ENCODE data around the gene ENTPD3. TPM values are rescaled to one million over a fixed set of nuclear protein-coding genes. Genes with fewer than 3 reads are reported as not detected.

The ENTPD3 gene
- total and polyA plus RNA-seq, 5 donors from 2014 or later, result not detected

DNA sequence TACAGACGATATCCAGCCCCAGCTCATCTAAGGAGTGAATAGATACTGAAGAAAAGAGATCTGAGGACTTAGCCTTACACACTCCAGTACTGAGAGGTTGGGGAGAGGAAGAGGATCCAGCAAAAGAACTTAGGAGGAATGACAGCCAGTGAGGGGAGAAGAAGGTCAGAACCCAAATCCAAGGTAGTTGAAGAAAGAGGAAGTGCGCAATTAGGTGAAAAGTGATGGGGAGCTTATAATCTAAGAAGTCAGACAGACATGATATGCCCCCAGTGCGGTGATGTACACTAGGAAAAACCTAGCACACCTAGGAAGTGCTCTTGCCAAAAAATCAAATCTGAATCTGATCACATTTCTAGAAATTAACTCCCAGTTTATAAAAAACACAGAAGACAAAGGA lies 20.6 kb downstream of the ENTPD3 start:
- ATAC-seq (ENCODE audit: low read depth in 2 of 2) (no peak), DNase-seq (no peak)
- Histone ChIP-seq H3K4me1 (ENCODE audit: control insufficient read depth, insufficient read depth, low read length, poor library complexity, severe bottlenecking) (no peaks in the 10 kb centered on the region), H3K9me3 (ENCODE audit: control insufficient read depth in 2 of 2, low read length in 2 of 2) (no peaks in the 10 kb centered on the region), H3K27ac (ENCODE audit: insufficient read depth, low read length, poor library complexity, severe bottlenecking) (no peak overlapping the region), H3K36me3 (ENCODE audit: control insufficient read depth, insufficient read depth, low read length) (no peaks in the 10 kb centered on the region), H3K27me3 (ENCODE audit: control insufficient read depth, insufficient read depth, low read length) (no peaks in the 10 kb centered on the region), H3K4me3 (ENCODE audit: low read depth, low read length) (no peak overlapping the region)
- no peak overlapping the region for H3K4me3 Mint-ChIP-seq
- peaks cover 0 to 3% (median 0%) of the 10 kb centered on the region in 7 donors for H3K9me3 Mint-ChIP-seq
- peaks cover 7% of the 10 kb centered on the region for H3K27me3 Mint-ChIP-seq
- H3K36me3 Mint-ChIP-seq, result peaks cover 4% of the 10 kb centered on the region
- peaks cover 0 to 4% (median 0%) of the 10 kb centered on the region in 4 donors for H3K4me1 Mint-ChIP-seq
- no peak overlapping the region for H3K27ac Mint-ChIP-seq

DNA sequence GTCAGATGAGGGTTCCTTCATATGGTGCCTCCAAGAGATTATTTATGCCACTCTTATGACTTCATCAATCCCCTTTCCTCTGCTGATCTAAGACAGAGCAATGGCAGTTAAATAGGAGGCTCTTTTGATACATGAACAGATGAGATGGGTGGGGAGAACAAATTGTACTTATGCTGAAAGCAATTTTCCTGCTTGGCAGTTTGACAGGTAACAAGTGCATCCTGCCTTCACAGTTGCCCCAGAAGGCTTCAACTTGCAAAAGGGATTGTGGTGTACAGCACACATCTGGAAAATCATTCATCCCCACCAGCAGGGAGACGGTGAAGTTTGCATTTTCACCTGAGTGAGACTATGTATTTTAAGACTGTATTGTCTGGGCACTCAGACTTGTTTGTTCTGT lies 27.3 kb downstream of the ENTPD3 start:
- Histone ChIP-seq H3K36me3 (ENCODE audit: control insufficient read depth, insufficient read depth, low read length) (no peaks in the 10 kb centered on the region), H3K27ac (ENCODE audit: insufficient read depth, low read length, poor library complexity, severe bottlenecking) (no peak overlapping the region), H3K27me3 (ENCODE audit: control insufficient read depth, insufficient read depth, low read length) (no peaks in the 10 kb centered on the region), H3K9me3 (ENCODE audit: control insufficient read depth in 2 of 2, low read length in 2 of 2) (no peaks in the 10 kb centered on the region), H3K4me1 (ENCODE audit: control insufficient read depth, insufficient read depth, low read length, poor library complexity, severe bottlenecking) (no peaks in the 10 kb centered on the region), H3K4me3 (ENCODE audit: low read depth, low read length) (no peak overlapping the region)
- H3K9me3 Mint-ChIP-seq, result peaks cover 0 to 3% (median 0%) of the 10 kb centered on the region in 7 donors
- peaks cover 0 to 4% (median 0%) of the 10 kb centered on the region in 4 donors for H3K4me1 Mint-ChIP-seq
- ATAC-seq (ENCODE audit: low read depth in 2 of 2) (no peak), DNase-seq (no peak)
- H3K4me3 Mint-ChIP-seq, result no peak overlapping the region
- H3K36me3 Mint-ChIP-seq, result peaks cover 4% of the 10 kb centered on the region
- no peaks in the 10 kb centered on the region for H3K27me3 Mint-ChIP-seq
- H3K27ac Mint-ChIP-seq, result no peak overlapping the region

DNA sequence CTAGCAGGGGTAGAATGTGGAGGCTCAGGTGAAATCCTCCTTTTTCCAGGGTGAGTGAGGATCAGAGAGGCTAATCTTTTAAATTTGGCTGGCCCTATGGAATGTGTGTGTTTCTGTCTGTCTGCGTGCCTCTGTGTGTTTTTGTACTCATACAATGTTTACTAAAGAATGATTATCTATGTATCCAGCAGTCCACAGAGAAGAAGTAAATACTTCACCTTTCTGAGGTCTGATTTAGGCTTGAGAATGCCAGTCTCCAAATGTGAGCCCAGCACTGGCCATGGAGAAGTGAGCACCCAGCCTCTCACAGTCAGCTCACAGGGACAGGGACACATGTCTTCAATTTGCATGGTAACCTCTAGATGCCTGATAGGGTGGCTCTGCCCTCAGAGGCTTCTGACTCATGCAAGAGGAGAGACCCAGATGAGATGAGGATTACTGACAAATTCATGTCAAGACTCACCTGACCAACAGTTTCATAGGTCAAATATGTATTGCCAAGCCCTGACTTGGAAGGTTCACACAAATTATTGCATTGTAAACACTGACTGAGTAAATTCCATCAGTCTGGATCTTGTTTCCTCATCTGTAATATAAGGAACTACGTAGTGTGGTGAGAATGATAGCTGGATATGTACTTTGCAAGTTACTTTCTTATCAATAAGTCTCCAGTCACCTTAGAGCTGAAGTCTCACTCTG lies 31.0 kb downstream of the ENTPD3 start:
- Histone ChIP-seq H3K4me1 (ENCODE audit: control insufficient read depth, insufficient read depth, low read length, poor library complexity, severe bottlenecking) (no peaks in the 10 kb centered on the region), H3K4me3 (ENCODE audit: low read depth, low read length) (no peak overlapping the region), H3K27me3 (ENCODE audit: control insufficient read depth, insufficient read depth, low read length) (no peaks in the 10 kb centered on the region), H3K36me3 (ENCODE audit: control insufficient read depth, insufficient read depth, low read length) (no peaks in the 10 kb centered on the region), H3K9me3 (ENCODE audit: control insufficient read depth in 2 of 2, low read length in 2 of 2) (no peaks in the 10 kb centered on the region), H3K27ac (ENCODE audit: insufficient read depth, low read length, poor library complexity, severe bottlenecking) (no peak overlapping the region)
- peaks cover 0 to under 1% (median 0%) of the 10 kb centered on the region in 4 donors for H3K4me1 Mint-ChIP-seq
- no peak overlapping the region for H3K4me3 Mint-ChIP-seq
- H3K36me3 Mint-ChIP-seq, result no peaks in the 10 kb centered on the region
- H3K27ac Mint-ChIP-seq, result no peak overlapping the region
- no peak for DNase-seq
- no peaks in the 10 kb centered on the region for H3K27me3 Mint-ChIP-seq
- ATAC-seq (ENCODE audit: low read depth in 2 of 2), result no peak
- H3K9me3 Mint-ChIP-seq, result peaks cover 0 to under 1% (median 0%) of the 10 kb centered on the region in 7 donors

DNA sequence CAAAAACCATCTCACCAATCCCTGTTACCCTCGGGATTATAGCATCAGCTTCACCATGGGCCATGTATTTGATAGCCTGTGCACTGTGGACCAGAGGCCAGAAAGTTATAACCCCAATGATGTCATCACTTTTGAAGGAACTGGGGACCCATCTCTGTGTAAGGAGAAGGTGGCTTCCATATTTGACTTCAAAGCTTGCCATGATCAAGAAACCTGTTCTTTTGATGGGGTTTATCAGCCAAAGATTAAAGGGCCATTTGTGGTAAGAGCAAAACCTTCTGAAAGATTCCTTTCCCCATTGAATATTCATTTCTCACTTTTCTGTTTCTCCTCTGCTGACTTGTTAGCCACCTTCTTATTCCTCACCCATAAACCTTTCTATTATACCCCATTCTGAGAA lies 35.9 kb downstream of the ENTPD3 start:
- Mint-ChIP-seq H3K9me3 (peaks cover 0 to 3% (median 0%) of the 10 kb centered on the region in 7 donors), H3K27ac (no peak overlapping the region), H3K4me3 (no peak overlapping the region), H3K4me1 (peaks cover 0 to 3% (median 0%) of the 10 kb centered on the region in 4 donors), H3K36me3 (peaks cover 7% of the 10 kb centered on the region), H3K27me3 (no peaks in the 10 kb centered on the region)
- DNase-seq (no peak), ATAC-seq (ENCODE audit: low read depth in 2 of 2) (no peak)
- no peaks in the 10 kb centered on the region for H3K27me3 ChIP-seq (ENCODE audit: control insufficient read depth, insufficient read depth, low read length)
- H3K4me3 ChIP-seq (ENCODE audit: low read depth, low read length), result no peak overlapping the region
- H3K9me3 ChIP-seq (ENCODE audit: control insufficient read depth in 2 of 2, low read length in 2 of 2), result no peaks in the 10 kb centered on the region
- H3K36me3 ChIP-seq (ENCODE audit: control insufficient read depth, insufficient read depth, low read length), result peaks cover 4% of the 10 kb centered on the region
- H3K4me1 ChIP-seq (ENCODE audit: control insufficient read depth, insufficient read depth, low read length, poor library complexity, severe bottlenecking), result no peaks in the 10 kb centered on the region
- no peak overlapping the region for H3K27ac ChIP-seq (ENCODE audit: insufficient read depth, low read length, poor library complexity, severe bottlenecking)

DNA sequence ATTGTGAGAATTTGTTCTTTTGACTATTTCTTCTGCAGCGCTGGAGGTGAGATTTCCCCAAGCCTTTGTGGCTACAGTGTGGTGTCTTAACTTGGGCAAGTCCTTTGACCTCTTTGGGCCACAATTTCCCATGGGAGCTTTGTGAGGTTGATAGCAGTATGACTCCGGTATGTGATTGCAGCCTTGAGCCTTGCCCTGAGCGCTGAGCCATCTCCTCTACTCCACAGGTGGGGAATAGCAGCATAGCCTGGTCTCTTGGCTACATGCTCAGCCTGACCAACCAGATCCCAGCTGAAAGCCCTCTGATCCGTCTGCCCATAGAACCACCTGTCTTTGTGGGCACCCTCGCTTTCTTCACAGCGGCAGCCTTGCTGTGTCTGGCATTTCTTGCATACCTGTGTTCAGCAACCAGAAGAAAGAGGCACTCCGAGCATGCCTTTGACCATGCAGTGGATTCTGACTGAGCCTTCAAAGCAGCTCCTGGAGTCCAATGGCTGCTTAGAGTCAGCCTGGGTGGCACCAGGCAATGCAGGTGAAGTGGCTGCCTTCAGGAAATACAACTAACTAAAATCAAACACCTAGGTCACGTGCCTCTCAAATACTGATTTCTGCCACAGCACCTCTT lies 40.2 kb downstream of the ENTPD3 start:
- no peaks in the 10 kb centered on the region for H3K27me3 ChIP-seq (ENCODE audit: control insufficient read depth, insufficient read depth, low read length)
- peaks cover 7% of the 10 kb centered on the region for H3K36me3 Mint-ChIP-seq
- no peak overlapping the region for H3K27ac Mint-ChIP-seq
- ATAC-seq (ENCODE audit: low read depth in 2 of 2) (no peak), DNase-seq (no peak)
- H3K4me3 Mint-ChIP-seq, result no peak overlapping the region
- peaks cover 0 to 5% (median 0%) of the 10 kb centered on the region in 7 donors for H3K9me3 Mint-ChIP-seq
- no peak overlapping the region for H3K4me3 ChIP-seq (ENCODE audit: low read depth, low read length)
- no peak overlapping the region for H3K27ac ChIP-seq (ENCODE audit: insufficient read depth, low read length, poor library complexity, severe bottlenecking)
- H3K27me3 Mint-ChIP-seq, result peaks cover 4% of the 10 kb centered on the region
- H3K4me1 Mint-ChIP-seq, result peaks cover 0 to 3% (median 0%) of the 10 kb centered on the region in 4 donors
- H3K9me3 ChIP-seq (ENCODE audit: control insufficient read depth in 2 of 2, low read length in 2 of 2), result no peaks in the 10 kb centered on the region
- H3K36me3 ChIP-seq (ENCODE audit: control insufficient read depth, insufficient read depth, low read length), result peaks cover 4% of the 10 kb centered on the region
- no peaks in the 10 kb centered on the region for H3K4me1 ChIP-seq (ENCODE audit: control insufficient read depth, insufficient read depth, low read length, poor library complexity, severe bottlenecking)

DNA sequence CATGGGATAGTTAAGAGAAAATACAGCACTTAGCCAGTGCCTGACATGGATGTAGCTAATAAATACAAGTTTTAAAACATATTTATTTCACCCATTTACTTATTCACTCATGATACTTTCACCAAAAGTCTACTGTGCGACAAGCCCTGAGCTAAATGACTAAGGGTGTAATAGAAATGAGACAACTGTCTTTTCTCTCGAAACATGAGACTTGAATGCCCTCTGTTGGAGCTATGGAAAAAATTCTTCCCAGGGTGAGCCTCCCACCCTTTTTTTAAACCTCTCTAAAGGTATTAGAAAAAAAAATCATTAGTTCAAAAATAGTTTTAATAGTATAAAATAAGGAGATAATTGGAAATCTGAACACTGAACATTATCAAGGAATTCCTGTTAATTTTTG lies 45.8 kb downstream of the ENTPD3 start:
- no peak for DNase-seq
- Mint-ChIP-seq H3K27ac (no peak overlapping the region), H3K27me3 (peaks cover 4% of the 10 kb centered on the region), H3K4me1 (peaks cover 0 to 4% (median 0%) of the 10 kb centered on the region in 4 donors), H3K9me3 (peaks cover 0 to 3% (median 0%) of the 10 kb centered on the region in 7 donors), H3K4me3 (no peak overlapping the region), H3K36me3 (peaks cover 8% of the 10 kb centered on the region)
- Histone ChIP-seq H3K27ac (ENCODE audit: insufficient read depth, low read length, poor library complexity, severe bottlenecking) (no peak overlapping the region), H3K27me3 (ENCODE audit: control insufficient read depth, insufficient read depth, low read length) (no peaks in the 10 kb centered on the region), H3K36me3 (ENCODE audit: control insufficient read depth, insufficient read depth, low read length) (no peaks in the 10 kb centered on the region), H3K9me3 (ENCODE audit: control insufficient read depth in 2 of 2, low read length in 2 of 2) (no peaks in the 10 kb centered on the region), H3K4me3 (ENCODE audit: low read depth, low read length) (no peak overlapping the region), H3K4me1 (ENCODE audit: control insufficient read depth, insufficient read depth, low read length, poor library complexity, severe bottlenecking) (no peaks in the 10 kb centered on the region)
- no peak for ATAC-seq (ENCODE audit: low read depth in 2 of 2)

DNA sequence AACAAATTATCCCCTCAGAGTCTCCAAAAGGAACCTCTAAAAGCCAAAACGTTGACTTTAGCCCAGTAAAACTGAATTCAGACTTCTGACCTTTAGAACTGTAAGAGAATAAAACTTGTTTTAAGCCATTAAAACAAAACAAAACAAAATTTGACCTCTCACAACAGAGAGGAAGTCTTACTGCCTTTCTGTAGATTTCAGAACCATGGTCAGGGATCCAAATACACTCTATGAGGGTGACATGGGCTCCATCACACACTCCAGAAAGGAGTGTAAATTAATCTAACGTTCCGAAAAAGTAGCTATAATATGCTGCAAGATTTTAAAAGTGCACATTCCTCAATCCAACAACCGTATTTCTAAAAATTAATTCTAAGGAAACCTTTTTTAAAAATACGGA lies 50.9 kb downstream of the ENTPD3 start:
- DNase-seq, result no peak
- H3K4me1 ChIP-seq (ENCODE audit: control insufficient read depth, insufficient read depth, low read length, poor library complexity, severe bottlenecking), result no peaks in the 10 kb centered on the region
- Mint-ChIP-seq H3K27ac (no peak overlapping the region), H3K36me3 (peaks cover 17% of the 10 kb centered on the region), H3K9me3 (peaks cover 0 to 3% (median 0%) of the 10 kb centered on the region in 7 donors), H3K4me3 (no peak overlapping the region), H3K27me3 (no peaks in the 10 kb centered on the region), H3K4me1 (peaks cover 0 to 7% (median 2%) of the 10 kb centered on the region in 4 donors)
- no peak overlapping the region for H3K4me3 ChIP-seq (ENCODE audit: low read depth, low read length)
- no peaks in the 10 kb centered on the region for H3K36me3 ChIP-seq (ENCODE audit: control insufficient read depth, insufficient read depth, low read length)
- no peaks in the 10 kb centered on the region for H3K9me3 ChIP-seq (ENCODE audit: control insufficient read depth in 2 of 2, low read length in 2 of 2)
- ATAC-seq (ENCODE audit: low read depth in 2 of 2), result no peak
- no peak overlapping the region for H3K27ac ChIP-seq (ENCODE audit: insufficient read depth, low read length, poor library complexity, severe bottlenecking)
- H3K27me3 ChIP-seq (ENCODE audit: control insufficient read depth, insufficient read depth, low read length), result no peaks in the 10 kb centered on the region

DNA sequence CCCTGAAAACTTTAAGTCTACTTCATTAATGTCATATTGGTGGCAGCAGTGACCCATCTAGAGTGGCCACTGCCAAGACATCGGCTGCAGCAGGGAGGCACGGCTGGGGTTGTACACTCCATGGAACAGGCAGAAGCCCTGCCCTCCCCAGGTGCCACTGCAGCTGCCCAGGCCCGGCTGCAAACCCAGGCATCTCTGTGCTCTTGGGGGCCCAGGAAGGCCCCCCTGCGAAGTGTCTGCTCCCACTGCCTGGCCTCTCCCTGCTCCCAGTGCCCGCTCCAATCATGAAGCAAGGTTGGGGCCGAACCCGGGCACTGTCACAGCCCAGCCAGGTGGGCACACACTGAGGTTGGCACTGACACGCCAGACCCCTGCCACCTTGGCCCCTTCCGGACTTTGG lies 58.1 kb downstream of the ENTPD3 start:
- Histone ChIP-seq H3K4me1 (ENCODE audit: control insufficient read depth, insufficient read depth, low read length, poor library complexity, severe bottlenecking) (no peaks in the 10 kb centered on the region), H3K9me3 (ENCODE audit: control insufficient read depth in 2 of 2, low read length in 2 of 2) (no peaks in the 10 kb centered on the region), H3K36me3 (ENCODE audit: control insufficient read depth, insufficient read depth, low read length) (peaks cover 9% of the 10 kb centered on the region), H3K4me3 (ENCODE audit: low read depth, low read length) (no peak overlapping the region), H3K27ac (ENCODE audit: insufficient read depth, low read length, poor library complexity, severe bottlenecking) (no peak overlapping the region), H3K27me3 (ENCODE audit: control insufficient read depth, insufficient read depth, low read length) (no peaks in the 10 kb centered on the region)
- DNase-seq, result no peak
- Mint-ChIP-seq H3K36me3 (peaks cover 25% of the 10 kb centered on the region), H3K4me1 (peaks cover 0 to 8% (median 6%) of the 10 kb centered on the region in 4 donors), H3K9me3 (peaks cover 0 to 3% (median 0%) of the 10 kb centered on the region in 7 donors), H3K27ac (no peak overlapping the region), H3K4me3 (no peak overlapping the region), H3K27me3 (no peaks in the 10 kb centered on the region)
- no peak for ATAC-seq (ENCODE audit: low read depth in 2 of 2)

All from CD4-positive, CD25-positive, alpha-beta regulatory T cell (primary cell).